GM19468 (cell line): Measurements from ENCODE around the gene MYRF.

ENCODE experiments used
- ATAC-seq: cut with Tn5 transposase; IDR thresholded peaks from one replicate; pipeline ENCODE4 v1.9.1; 2021; ENCODE audit warnings: mild to moderate bottlenecking, moderate library complexity, moderate number of reproducible peaks; ENCODE audit not compliant: unreplicated experiment; ENCODE audit errors: extremely low read depth

The MYRF gene

DNA sequence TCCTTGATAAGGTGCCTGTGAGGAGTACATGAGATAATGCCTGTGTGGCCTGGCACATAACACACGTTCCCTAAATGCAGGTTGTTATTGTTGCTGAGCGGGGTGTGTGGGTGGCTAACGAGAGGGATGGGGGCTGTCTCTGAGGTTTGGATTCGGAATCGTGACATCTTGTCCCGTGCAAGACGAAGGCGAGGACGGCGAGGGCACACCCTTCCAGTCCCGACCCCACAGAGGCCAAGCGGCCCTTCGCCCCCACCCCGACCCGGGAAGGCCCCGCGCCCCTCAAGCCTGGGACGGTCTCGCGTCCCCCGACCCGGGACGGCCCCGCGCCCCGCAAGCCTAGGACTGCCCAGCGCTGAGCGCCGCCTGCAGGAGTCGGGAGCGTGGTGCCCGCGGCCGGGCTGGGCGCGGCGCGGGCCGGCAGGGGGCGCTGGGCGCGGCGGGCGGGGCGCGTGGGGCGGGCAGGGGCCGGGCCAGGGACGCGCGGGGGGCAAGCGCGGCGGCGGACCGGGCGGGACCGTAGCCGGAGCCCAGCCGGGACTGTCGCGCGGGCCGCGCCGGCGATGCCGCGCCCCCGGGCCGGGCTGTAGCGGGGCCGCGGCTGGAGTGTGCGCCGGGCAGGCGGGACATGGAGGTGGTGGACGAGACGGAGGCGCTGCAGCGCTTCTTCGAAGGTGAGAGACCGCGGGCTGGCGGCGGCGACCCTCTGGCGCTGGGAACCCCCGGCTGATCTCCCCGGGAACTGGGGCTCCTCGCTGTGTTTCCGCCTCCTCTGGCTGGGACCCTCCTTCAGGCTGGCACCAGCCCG is at the start of gene MYRF:
TSS of gene MYRF (plus strand) at position 520 of the 808 bp plus-strand sequence. CDS start at position 629, 109 bp downstream.
- ATAC-seq, result no peak

- no peak for ATAC-seq
These were observed 49.6 kb upstream of the MYRF start for GRCh38 chr11:61702701-61703312.

DNA sequence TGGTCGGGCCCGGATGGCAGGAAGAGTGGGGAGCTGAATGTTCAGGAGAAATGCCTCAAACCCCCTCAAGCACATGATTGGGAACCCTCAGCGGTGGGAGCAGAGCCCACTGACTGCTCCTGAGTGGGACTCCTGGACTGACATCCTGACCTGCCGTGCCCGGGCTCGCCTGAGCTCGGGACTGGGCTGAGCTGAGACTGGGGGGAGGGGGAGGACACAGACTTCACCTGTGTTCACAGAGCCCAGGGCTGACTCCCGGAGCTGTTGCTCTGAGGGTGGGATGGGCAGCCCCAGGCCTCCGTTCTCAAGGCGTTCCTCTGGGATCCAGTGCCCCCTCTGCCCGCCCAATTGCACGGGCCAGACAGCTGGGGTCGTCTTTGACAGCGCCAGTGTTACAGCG is 47.6 kb upstream of the MYRF start:
- no peak for ATAC-seq

DNA sequence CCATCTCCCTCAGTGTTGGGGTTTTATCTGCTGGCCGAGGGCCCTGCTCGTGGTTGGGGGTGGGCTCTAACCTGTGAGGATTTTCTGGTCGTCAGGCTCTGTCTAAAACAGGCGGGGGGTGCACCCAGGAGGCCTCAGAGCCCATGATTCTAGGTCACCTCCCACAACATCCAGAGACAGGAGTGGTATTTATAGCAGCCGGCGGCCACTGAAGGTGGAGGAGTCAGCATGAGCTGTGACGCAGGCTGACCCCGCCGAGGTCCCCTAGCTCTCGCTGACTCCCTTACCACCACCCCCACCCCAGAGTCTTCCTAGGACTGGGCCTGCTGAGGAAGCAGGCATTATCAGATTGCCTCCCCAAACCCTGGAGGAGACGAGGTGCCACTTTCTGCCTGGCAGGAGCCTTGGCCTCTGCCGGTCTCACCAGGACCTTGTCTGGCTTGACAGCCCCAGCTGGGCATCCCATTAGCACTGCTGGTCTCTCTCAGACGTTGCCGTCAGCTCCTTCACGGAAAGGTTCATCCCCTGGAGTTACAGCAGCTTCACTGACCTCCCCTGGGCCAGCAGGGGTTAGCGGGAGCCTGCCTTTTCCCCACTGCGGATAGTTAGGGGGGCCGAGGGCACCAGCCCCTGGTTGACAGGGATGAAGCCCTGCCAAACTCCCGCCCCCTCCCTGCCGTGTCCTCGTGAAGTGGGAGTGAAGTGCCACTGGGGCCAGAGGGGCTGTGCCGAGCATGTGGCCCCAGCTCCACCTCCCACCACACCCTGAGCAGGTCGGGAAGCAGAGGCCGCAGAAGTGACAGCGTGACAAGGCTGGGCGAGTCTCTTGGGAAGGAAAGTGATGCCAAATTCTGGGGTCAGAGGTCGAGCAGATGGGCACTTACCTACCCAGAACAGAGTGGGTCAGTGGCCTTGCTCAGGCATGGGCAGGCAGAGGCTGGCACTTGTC is 45.7 kb upstream of the MYRF start:
- no peak for ATAC-seq

DNA sequence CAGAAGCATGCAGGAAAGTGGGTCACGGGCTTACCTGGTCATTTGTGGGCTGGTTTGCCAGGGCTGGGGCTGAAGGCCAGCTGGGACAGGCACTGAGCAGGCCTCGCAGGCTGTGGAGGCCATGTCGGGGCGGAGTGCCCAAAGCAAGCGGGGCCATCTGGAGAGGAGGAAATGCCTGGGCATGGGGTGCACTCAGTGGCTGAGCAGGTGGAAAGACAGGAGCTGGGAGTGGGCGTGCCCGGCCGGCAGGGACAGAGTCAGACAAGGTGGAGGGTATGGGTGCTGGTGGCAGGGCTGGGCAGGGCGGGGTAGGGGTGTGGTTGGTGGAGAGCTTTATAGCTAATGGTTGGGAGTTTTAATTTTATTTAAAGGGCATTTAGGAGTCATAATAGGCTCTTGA is 44.9 kb upstream of the MYRF start:
- ATAC-seq, result no peak

GRCh38 chr11:61709110-61709509 is 43.3 kb upstream of the MYRF start:
- no peak for ATAC-seq

DNA sequence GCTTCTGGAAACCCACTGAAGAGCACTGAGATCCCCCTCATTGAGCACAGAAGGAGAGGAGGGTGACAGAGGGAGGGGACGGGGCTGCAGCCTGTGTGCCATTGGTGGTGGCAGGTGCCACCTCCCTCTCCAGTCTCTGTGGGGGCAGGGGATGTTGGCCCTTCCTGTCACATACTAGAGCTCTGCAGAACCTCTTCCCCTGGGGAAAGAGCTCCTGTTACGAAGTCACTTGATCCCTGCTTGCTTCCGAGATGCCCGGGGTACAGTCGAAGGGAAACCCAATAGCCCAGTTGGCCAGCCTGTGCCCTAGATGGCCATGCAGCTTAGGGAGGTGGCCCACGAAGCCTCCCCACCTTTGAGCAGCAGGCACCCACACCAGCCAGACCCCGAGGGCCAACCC is 42.9 kb upstream of the MYRF start:
- no peak for ATAC-seq

DNA sequence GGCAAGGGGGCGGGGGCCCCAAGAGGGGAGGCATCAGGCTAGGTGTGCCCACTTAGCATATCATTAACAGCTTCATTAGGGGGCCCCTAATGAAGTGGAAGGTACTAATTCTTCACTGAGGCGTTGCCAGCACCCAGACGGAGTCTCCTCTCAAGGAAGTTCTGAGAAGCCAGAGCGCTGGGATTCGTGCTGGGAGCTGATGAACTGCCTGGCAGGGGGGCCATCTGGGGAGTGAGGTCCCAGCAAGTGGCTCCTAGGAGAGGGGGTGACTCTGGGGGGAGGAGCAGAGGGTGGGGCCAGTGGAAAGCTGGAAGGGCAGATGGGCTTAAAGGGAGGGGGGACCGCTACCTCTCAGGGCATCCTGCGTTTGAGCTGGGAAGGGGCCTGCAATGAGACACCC is 42.4 kb upstream of the MYRF start:
- ATAC-seq, result no peak

- no peak for ATAC-seq
These were observed 41.4 kb upstream of the MYRF start for GRCh38 chr11:61711037-61711436.

- ATAC-seq, result no peak
These were observed 40.9 kb upstream of the MYRF start for GRCh38 chr11:61711498-61711897.

GRCh38 chr11:61712314-61712713 is 40.1 kb upstream of the MYRF start:
- no peak for ATAC-seq

DNA sequence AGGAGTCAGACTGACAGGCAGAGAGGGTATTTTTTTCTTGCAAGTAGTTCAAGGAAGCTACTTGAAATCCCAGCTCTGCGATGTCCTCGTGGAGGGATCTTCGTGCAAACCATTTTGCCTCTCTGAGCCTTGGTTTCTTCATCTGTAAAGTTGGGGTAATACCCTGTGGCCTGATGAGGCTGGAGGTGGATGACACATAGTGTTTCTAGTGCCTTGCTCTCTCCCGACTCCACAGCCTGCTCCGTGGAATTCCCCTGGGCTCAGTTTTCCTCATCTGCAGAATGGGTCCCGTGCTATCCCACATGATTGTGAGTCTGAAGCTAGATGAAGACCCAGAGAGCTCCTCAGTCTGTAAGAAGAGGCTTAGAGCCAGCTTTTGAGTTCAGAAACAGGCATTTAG is 39.6 kb upstream of the MYRF start:
- no peak for ATAC-seq

DNA sequence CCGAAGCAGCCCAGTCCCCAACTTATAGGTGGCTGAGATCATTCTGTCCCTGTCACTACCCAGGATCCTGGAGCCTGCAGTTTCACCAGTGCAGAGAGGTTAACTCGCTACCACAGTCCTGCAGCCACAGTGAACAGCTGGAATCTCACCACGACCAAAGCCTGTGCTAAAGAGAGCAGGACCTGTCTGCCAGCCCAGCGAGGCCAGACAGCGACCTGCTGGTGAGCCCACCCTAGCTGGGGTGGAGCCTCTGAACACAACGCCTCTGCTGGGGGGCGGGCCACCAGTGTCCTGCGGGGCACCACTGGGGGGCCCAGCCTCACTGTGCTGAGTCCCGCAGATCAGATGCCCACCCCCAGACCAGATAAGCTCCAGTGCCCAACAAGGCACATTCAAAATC is 39.0 kb upstream of the MYRF start:
- ATAC-seq, result no peak

DNA sequence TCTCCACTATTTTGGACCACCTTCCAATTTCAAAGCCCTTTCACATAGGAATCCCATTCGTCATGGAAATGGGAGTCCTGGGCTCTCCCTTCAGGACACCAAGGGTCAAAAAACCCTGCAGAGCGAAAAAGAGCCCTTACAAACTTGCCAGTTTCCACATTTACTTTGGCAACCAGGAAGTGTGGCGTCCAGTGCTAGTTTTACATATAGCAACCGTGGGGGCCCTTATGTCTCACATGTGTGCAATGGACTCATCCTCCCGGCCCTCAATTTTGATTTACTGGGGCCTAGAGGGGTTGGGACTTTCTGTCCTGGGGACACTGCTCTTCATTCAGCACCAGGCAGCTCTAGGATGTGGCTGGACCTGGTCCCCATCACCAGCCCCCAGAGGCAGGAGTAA is 38.5 kb upstream of the MYRF start:
- ATAC-seq, result no peak

- no peak for ATAC-seq
These were observed 38.1 kb upstream of the MYRF start for GRCh38 chr11:61714316-61714715.

GRCh38 chr11:61714916-61715315 is 37.5 kb upstream of the MYRF start:
- ATAC-seq, result no peak

DNA sequence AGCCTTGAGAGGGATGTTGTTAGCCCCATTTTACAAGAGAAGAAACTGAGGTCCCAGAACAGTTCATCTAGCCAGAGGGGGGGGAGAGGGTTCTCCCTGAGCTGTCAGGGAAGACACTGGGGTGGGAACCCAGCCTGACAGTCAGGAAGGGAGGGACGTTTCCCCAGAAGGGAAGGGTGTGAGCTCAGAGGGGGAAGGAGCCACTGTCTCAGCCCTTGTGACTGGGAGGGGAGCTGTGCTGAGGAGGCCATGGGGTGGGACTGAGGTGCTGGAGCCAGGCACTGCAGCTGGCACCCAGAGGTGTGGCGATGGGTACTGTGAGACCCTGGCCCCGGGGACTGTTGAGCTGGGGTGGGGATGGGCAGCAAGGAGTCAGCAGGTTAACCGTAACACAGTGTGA is 36.6 kb upstream of the MYRF start:
- no peak for ATAC-seq

DNA sequence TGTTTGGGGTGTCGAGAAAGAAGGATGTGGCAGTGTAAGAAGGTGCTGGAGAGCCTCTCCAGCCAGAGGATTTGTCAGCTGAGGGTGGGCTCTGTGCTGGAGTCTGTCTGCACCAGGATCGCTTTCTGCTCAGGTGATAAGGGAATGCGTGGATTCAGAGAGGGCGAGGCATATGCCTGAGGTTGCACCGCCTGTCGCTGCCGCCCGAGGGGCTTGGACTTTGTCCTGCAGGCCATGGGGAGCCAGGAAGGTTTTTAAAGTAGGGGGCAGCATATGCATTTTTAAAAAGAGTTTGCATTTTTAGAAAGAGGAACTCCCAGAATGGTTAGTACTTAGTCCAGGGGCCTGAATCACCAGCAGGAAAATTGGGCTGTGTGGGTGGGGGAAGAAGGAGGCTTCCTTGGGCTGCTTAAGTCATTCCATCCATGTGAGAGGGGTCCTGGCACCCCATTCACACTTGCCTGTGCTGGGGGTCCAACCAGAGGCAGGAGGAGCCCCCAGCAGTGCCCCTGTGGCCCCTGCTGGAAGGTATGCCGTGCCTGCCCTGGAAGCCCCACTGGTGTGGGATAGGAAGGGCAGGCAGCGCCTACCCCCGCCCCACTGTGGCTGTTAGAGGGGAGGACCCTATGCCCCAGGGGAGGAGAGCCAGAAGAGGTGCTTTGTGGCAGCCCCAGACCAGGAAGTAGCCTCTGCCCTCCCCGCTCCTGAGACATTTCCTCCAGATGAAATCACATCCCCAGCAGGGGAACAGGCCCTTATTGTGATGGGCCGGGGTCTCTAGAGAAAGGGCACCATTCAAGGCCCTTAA is 35.8 kb upstream of the MYRF start:
- ATAC-seq, result no peak

DNA sequence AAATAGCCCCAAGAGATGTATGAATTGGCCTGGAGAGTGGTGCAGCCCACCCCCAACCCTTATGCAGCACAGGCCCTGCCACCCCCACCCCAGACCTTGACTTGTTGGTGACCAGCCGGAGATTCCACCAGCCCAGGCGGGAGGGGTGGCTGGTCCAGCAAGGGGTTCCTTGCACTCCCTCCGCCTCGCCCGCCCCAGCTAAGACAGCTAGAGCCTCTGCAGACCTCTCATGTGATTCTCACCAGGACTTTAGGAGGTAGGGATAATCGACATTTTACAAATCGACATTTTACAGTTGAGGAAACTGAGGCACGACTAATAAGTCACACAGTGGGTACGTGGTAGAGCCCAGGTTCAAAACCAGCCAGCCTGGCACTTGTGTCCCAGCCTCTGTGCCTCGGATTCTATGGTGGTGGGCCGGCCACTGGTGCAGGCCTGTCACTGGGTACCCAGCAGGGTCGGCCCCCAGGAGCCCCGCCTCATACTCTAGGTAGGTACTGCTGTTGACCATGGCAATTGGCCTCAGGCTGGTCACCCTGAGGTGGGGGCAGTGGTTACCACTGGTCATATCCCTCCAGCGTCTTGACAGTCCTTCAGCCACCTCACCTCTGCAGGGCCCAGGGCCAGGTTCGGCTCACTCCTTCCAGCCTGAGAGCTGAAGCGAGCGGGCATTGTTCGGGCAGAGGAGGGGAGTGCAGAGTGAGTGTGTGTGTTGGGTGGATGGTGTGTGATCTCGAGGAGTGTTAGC is 35.0 kb upstream of the MYRF start:
- ATAC-seq, result no peak
